ENCODE results near the gene PPP1R2B.

Gene PPP1R2B

DNA sequence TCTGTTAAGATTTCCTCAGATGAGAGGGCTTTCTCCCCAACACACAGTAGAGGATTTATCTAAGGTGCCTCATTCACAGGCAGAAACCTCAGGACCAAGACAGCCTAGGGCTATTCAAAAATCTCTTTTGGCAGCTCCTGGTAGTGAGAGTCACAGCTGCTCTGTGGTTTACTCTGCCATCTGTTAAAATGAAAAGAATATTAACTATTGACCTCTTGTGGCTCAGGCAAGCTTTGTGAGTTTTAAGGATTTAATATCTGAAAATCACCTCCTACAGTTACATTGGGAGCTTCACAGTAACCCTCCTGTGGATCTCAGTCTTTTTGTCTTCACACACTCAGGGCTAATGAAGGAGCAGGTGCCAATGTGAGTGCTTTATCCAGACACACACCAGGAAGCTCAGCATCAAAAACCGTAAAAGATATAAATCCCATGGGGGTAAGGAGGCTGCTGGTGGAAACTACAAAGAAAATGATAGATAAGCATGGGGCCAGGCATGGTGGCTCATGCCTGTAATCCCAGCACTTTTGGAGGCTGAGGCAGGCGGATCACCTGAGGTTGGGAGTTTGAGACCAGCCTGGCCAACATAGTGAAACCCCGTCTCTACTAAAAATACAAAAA lies 29.7 kb downstream of the PPP1R2B start:
- DNase-seq (ENCODE audit: low read depth in 2 of 2): no peak

DNA sequence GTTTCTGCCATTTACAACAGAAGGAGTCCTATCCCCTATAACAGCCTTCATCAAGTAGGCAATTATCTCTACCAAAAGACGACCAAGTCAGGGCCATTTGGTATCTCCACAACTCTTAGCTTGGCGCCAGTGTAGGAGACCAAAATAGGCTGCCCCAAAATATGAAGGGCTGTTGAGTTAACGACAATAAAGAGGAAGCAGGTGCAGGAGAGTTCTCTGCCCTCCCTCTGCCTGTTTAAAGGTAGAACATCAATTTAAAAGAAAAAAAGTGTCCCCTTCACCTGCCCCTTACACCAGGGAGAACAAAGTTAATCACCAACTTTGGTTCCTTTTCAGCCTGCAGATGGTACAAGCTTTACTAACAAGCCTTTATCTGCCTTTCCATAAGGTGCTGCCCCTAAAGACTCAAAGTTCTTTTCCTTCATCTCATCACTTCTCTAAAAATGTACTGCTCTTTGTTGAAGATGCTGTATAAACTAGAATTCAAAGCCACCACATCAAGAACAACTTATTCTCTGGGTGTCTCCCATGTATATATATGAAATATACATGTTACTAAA lies 33.3 kb downstream of the PPP1R2B start:
- no peak for DNase-seq (ENCODE audit: low read depth in 2 of 2)

GRCh38 chr5:156888520-156888919 lies 38.4 kb downstream of the PPP1R2B start:
- DNase-seq (ENCODE audit: low read depth in 2 of 2): no peak

- DNase-seq (ENCODE audit: low read depth in 2 of 2): no peak
These were observed 42.1 kb downstream of the PPP1R2B start for GRCh38 chr5:156892223-156892622.

- DNase-seq (ENCODE audit: low read depth in 2 of 2): no peak
These were observed 42.8 kb downstream of the PPP1R2B start for GRCh38 chr5:156892864-156893263.

- no peak for DNase-seq (ENCODE audit: low read depth in 2 of 2)
These were observed 43.4 kb downstream of the PPP1R2B start for GRCh38 chr5:156893517-156893916.

- no peak for DNase-seq (ENCODE audit: low read depth in 2 of 2)
These were observed 46.5 kb downstream of the PPP1R2B start for GRCh38 chr5:156896546-156896945.

Measured in stimulated activated CD4-positive, alpha-beta T cell treated with anti-CD3 and anti-CD28 coated beads, Interleukin-12 subunit alpha, Interleukin-12 subunit beta, amount 100 ng/mL, for 24 hours (primary cell).